Measurements from ENCODE around the gene SETD5.
A peak's percentile ranks its signal among the peaks of the same experiment; 100 is the strongest.

The SETD5 gene

DNA sequence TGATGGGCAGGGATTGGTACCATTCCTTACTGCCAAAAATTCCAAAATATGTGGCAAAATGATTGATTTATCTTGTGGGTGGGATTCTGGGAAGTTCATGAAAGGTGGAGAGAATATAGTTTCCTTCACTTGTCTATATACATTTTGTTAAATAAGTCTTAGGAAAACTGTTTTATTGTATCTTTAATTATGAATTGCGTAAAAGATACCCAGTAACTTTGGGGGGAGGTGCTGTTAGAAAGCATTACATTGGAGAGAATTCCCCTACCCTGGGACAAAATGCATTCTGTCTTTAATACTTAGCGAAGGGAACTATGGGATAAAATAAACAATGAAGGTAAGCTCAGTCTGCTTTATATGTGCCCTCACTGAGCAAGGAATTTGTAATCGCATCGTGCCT lies 4.6 kb downstream of the SETD5 start:
- Histone ChIP-seq H3K4me3 (ENCODE audit: low read depth, low read length) (peak overlapping the region; percentile 96), H3K9ac (ENCODE audit: low read depth, low read length) (peak overlapping the region; percentile 20; the same call in 1 of the 2 replicates), H3K4me1 (ENCODE audit: control insufficient read depth, insufficient read depth, low read length) (peaks cover 59% of the 10 kb centered on the region), H3K9me3 (ENCODE audit: control insufficient read depth, insufficient read depth, low read length) (no peaks in the 10 kb centered on the region), H3K27ac (ENCODE audit: low read depth, low read length) (peak overlapping the region; percentile 93), H3K36me3 (ENCODE audit: control insufficient read depth, insufficient read depth, low read length) (no peaks in the 10 kb centered on the region), H3K27me3 (ENCODE audit: control insufficient read depth, insufficient read depth, low read length) (no peaks in the 10 kb centered on the region)

DNA sequence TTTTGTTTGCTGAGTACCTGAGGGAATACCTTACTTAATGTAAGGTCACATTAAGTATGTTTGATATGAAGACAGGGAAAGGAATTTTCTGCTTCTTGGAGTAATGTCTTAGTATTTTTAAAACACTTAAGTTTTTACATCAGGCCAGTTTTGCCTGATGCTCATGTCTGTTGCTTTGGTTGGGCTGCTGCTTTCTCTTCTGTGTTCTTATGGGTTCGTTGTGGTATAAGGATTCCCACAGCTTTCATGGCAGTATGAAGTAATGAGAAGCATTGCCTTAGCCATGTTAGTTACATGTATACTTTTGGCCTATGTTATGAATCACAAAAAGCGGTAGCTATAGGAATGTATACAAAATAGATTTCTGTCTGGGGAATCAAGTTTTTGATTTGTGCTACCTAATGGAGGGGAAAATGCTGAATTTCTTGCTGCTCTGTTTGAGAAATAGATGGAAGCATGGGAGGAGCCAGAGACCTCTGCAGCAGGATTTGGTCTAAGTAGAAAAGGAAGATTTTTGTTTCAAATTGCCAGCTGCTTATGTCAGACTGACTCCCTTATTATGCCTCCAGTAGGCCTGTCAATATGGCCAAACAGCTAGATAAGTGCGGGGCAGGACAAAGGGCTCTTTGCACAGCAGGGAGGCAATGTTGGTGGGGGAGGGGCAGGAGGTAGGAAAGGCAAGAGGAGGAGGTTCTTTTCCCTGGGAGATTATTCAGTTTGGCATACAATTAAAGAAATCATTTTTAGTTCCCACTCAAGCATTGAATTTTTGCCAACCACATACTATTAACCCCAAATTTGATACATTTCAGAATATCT lies 5.2 kb downstream of the SETD5 start:
- Histone ChIP-seq H3K9ac (ENCODE audit: low read depth, low read length) (peak overlapping the region; percentile 20; the same call in 1 of the 2 replicates), H3K36me3 (ENCODE audit: control insufficient read depth, insufficient read depth, low read length) (no peaks in the 10 kb centered on the region), H3K4me3 (ENCODE audit: low read depth, low read length) (peak overlapping the region; percentile 96)

DNA sequence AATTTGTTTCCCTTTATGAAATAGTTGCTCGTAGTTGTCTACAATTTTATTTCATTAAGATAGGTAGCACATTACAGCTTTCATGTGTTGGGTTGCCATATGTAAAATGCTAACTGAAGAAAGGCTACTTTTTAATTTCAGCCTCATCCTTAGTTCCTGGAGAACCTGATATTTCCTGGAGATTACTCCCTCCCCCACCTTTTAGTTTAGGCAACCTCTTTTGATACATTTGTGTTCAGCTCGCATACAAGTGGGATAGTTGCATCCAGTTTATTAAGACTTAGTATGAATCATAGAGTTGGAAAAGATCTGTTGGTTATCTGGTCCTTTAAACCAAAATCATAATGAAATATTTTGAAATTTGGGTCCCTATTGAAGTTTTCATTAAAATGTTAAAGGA lies 6.0 kb downstream of the SETD5 start:
- H3K9ac ChIP-seq (ENCODE audit: low read depth, low read length), result no peak overlapping the region
- H3K36me3 ChIP-seq (ENCODE audit: control insufficient read depth, insufficient read depth, low read length), result no peaks in the 10 kb centered on the region
- peak overlapping the region; percentile 93 for H3K27ac ChIP-seq (ENCODE audit: low read depth, low read length)
- peaks cover 59% of the 10 kb centered on the region for H3K4me1 ChIP-seq (ENCODE audit: control insufficient read depth, insufficient read depth, low read length)
- H3K9me3 ChIP-seq (ENCODE audit: control insufficient read depth, insufficient read depth, low read length), result no peaks in the 10 kb centered on the region
- H3K4me3 ChIP-seq (ENCODE audit: low read depth, low read length), result peak overlapping the region; percentile 96
- no peaks in the 10 kb centered on the region for H3K27me3 ChIP-seq (ENCODE audit: control insufficient read depth, insufficient read depth, low read length)

More for the DNA sequence above, 5.2 kb downstream of the SETD5 start:
- H3K27me3 ChIP-seq (ENCODE audit: control insufficient read depth, insufficient read depth, low read length), result no peaks in the 10 kb centered on the region
- peak overlapping the region; percentile 93 for H3K27ac ChIP-seq (ENCODE audit: low read depth, low read length)
- H3K4me1 ChIP-seq (ENCODE audit: control insufficient read depth, insufficient read depth, low read length), result peaks cover 59% of the 10 kb centered on the region
- H3K9me3 ChIP-seq (ENCODE audit: control insufficient read depth, insufficient read depth, low read length), result no peaks in the 10 kb centered on the region

DNA sequence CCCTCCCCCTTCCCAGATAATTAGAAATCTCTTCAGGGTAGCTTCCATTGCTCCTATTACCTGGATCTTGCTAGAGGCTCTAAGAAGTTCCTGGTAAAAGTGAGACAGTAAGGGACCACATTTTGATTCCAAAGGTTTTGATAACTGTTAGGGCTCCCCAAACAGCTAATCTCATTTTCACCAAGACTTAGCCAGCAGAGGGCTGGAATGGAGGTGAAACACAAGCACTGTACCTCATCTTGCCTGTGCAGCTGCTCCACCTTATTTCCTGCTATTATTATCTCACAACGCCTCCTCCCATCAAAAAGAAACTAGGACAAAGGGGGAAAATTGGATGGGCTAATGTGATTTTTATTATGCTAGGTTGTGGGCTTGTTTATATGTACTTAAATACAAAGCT lies 7.3 kb downstream of the SETD5 start:
- Histone ChIP-seq H3K27me3 (ENCODE audit: control insufficient read depth, insufficient read depth, low read length) (no peaks in the 10 kb centered on the region), H3K27ac (ENCODE audit: low read depth, low read length) (no peak overlapping the region), H3K9me3 (ENCODE audit: control insufficient read depth, insufficient read depth, low read length) (no peaks in the 10 kb centered on the region), H3K4me1 (ENCODE audit: control insufficient read depth, insufficient read depth, low read length) (peaks cover 63% of the 10 kb centered on the region), H3K36me3 (ENCODE audit: control insufficient read depth, insufficient read depth, low read length) (peaks cover 3% of the 10 kb centered on the region), H3K9ac (ENCODE audit: low read depth, low read length) (no peak overlapping the region), H3K4me3 (ENCODE audit: low read depth, low read length) (peak overlapping the region; percentile 27; the same call in 1 of the 2 replicates)

DNA sequence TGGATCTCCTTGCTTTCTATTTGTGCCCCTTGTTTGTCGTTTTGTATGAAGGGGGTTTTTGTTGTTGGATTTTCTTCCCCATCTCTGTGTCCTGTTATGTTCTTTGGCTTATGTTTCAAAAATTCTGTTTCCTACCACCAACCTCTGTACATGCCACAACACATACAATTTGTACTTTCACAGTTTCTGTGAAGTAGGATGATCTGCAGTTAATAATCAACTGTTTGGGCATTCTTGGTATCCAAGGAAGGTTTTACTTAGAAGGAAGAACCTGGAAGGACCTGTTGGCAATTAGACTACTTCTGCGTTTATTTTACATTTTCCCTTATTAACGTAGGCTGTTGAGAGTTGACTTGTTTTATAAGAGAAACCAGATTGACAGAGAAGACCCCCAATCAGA lies 8.3 kb downstream of the SETD5 start:
- Histone ChIP-seq H3K36me3 (ENCODE audit: control insufficient read depth, insufficient read depth, low read length) (peaks cover 6% of the 10 kb centered on the region), H3K9me3 (ENCODE audit: control insufficient read depth, insufficient read depth, low read length) (no peaks in the 10 kb centered on the region), H3K4me3 (ENCODE audit: low read depth, low read length) (no peak overlapping the region), H3K27ac (ENCODE audit: low read depth, low read length) (no peak overlapping the region), H3K9ac (ENCODE audit: low read depth, low read length) (no peak overlapping the region), H3K27me3 (ENCODE audit: control insufficient read depth, insufficient read depth, low read length) (no peaks in the 10 kb centered on the region), H3K4me1 (ENCODE audit: control insufficient read depth, insufficient read depth, low read length) (peaks cover 62% of the 10 kb centered on the region)

DNA sequence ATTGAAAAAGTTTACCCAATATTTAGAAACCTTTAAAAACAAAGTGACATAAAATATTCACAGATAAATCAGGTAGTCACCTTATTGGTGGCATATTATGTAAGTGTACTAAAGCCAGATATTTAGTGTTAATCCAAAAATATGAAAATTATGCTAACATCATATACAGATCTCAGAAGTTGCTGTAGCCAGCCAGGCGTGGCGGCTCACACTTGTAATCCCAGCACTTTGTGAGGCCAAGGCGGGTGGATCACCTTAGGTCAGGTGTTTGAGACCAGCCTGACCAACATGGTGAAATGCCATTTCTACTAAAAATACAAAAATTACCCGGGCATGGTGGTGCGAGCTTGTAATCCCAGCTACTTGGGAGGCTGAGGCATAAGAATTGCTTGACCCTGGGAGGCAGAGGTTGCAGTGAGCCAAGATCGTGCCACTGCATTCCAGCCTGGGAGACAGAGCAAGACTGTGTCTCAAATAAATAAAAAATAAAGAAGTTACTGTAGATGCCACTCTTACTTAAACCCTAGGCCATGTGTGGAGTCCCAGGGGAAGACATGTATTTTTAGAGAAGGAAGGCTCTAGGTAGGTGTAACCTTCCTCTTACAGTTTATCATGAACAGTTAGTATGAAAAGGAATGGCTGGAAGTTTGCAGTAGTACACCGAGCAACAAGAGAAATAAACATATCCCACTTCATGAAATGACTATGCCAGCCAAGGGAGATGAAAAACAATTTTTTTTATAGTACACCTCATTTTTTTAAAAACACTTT lies 9.6 kb downstream of the SETD5 start:
- Histone ChIP-seq H3K9me3 (ENCODE audit: control insufficient read depth, insufficient read depth, low read length) (no peaks in the 10 kb centered on the region), H3K4me1 (ENCODE audit: control insufficient read depth, insufficient read depth, low read length) (peaks cover 49% of the 10 kb centered on the region), H3K9ac (ENCODE audit: low read depth, low read length) (no peak overlapping the region), H3K27ac (ENCODE audit: low read depth, low read length) (no peak overlapping the region), H3K27me3 (ENCODE audit: control insufficient read depth, insufficient read depth, low read length) (no peaks in the 10 kb centered on the region), H3K4me3 (ENCODE audit: low read depth, low read length) (no peak overlapping the region), H3K36me3 (ENCODE audit: control insufficient read depth, insufficient read depth, low read length) (peaks cover 6% of the 10 kb centered on the region)

DNA sequence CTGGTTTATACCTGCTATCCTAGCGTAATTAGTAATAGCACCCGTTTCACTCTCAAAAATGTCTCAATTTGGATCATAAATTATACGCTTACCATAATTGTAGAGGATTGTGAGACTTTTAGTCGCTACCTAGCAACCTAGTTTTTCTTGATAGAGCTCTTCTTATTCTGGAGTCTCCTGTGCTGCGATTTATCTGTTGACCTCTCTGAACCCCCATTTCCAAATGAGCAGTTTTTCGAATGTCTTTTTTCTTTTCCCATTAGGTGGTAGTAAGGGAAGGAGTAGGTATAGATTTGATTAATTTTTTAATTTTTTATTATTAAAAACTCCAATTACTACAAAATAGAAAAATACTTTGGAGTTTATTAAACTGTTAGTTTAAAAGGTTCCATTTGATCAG lies 10.6 kb downstream of the SETD5 start:
- H3K9ac ChIP-seq (ENCODE audit: low read depth, low read length), result no peak overlapping the region
- no peaks in the 10 kb centered on the region for H3K9me3 ChIP-seq (ENCODE audit: control insufficient read depth, insufficient read depth, low read length)
- no peak overlapping the region for H3K4me3 ChIP-seq (ENCODE audit: low read depth, low read length)
- peaks cover 6% of the 10 kb centered on the region for H3K36me3 ChIP-seq (ENCODE audit: control insufficient read depth, insufficient read depth, low read length)
- H3K4me1 ChIP-seq (ENCODE audit: control insufficient read depth, insufficient read depth, low read length), result peaks cover 41% of the 10 kb centered on the region
- H3K27me3 ChIP-seq (ENCODE audit: control insufficient read depth, insufficient read depth, low read length), result no peaks in the 10 kb centered on the region
- H3K27ac ChIP-seq (ENCODE audit: low read depth, low read length), result no peak overlapping the region

DNA sequence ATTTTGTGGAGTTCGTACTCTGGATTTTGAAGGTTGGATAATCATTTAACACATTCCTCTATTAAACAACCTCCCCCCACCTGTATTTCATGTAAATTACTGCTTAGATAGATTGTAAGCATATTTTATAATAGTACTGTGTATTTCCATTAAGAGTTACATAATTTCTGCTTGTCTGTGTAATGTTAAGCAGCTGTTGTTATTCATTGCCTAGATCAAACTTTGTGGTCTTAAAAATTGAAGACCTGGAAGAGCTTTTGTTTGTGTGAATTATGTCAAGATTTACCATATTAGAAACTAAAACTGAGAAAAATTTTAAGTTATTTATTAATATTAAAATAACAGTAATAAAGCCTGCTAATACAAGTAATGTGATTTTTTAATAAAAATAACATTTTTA lies 11.1 kb downstream of the SETD5 start:
- H3K4me3 ChIP-seq (ENCODE audit: low read depth, low read length), result no peak overlapping the region
- no peaks in the 10 kb centered on the region for H3K9me3 ChIP-seq (ENCODE audit: control insufficient read depth, insufficient read depth, low read length)
- H3K27ac ChIP-seq (ENCODE audit: low read depth, low read length), result no peak overlapping the region
- H3K36me3 ChIP-seq (ENCODE audit: control insufficient read depth, insufficient read depth, low read length), result peaks cover 6% of the 10 kb centered on the region
- H3K9ac ChIP-seq (ENCODE audit: low read depth, low read length), result no peak overlapping the region
- no peaks in the 10 kb centered on the region for H3K27me3 ChIP-seq (ENCODE audit: control insufficient read depth, insufficient read depth, low read length)
- H3K4me1 ChIP-seq (ENCODE audit: control insufficient read depth, insufficient read depth, low read length), result peaks cover 36% of the 10 kb centered on the region

DNA sequence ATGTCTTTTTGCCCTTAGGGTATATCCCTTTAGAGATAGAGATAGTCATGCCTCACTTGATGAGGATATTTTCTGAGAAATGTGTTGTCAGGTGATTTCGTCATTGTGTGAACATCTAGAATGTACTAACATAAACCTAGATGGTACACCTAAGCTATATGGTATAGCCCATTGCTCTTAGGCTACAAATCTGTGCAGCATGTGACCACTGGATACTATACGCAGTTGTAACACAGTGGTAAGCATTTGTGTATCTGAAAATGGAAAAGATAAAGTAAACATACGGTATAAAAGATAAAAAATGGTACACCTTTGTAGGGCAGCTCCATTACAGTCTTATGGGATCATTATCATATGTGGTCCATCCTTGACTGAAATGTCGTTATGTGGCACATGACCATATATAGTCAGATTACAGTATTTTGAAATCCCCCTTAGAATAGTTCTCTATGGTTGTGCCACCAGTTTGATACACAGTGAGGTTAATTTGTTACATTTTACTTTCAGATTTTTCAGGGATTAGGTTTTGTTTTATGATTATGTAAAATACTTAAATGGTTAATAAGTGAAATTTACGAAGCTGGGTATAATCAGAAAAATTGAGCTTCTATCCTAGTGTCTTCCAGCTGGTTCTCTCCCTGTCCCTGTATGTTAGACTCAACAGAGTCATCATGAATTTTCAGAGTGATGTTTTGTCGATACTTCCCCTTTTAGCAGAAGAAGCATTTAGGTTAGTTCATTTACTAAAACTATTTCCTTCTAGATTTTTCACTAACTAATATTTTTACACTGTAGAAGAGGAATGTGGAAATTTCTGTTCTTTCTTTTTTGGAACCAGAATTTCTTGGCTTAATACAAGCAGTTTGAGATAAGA lies 12.8 kb downstream of the SETD5 start:
- Histone ChIP-seq H3K9ac (ENCODE audit: low read depth, low read length) (no peak overlapping the region), H3K4me1 (ENCODE audit: control insufficient read depth, insufficient read depth, low read length) (peaks cover 25% of the 10 kb centered on the region), H3K9me3 (ENCODE audit: control insufficient read depth, insufficient read depth, low read length) (no peaks in the 10 kb centered on the region), H3K4me3 (ENCODE audit: low read depth, low read length) (no peak overlapping the region), H3K36me3 (ENCODE audit: control insufficient read depth, insufficient read depth, low read length) (peaks cover 9% of the 10 kb centered on the region), H3K27me3 (ENCODE audit: control insufficient read depth, insufficient read depth, low read length) (no peaks in the 10 kb centered on the region), H3K27ac (ENCODE audit: low read depth, low read length) (no peak overlapping the region)

DNA sequence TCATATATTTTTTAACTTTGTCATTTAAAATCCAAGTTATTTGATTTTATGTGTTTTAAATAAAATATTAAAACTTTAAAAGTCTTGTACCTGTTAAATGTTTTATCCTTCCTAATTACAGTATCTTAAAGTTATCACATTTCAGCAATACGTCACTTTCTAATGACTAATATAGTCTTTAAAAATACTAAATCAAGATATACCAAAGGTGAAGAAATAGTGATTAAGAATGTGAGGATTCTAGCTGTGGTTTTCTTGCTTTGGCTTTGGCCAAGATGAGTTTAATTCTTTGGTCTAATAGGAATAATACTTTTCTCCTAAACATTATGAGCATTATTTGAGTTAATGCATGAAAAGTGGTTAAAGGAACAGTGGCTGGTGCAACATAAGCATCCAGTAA lies 13.9 kb downstream of the SETD5 start:
- peaks cover 13% of the 10 kb centered on the region for H3K36me3 ChIP-seq (ENCODE audit: control insufficient read depth, insufficient read depth, low read length)
- no peak overlapping the region for H3K9ac ChIP-seq (ENCODE audit: low read depth, low read length)
- H3K4me1 ChIP-seq (ENCODE audit: control insufficient read depth, insufficient read depth, low read length), result peaks cover 18% of the 10 kb centered on the region
- H3K9me3 ChIP-seq (ENCODE audit: control insufficient read depth, insufficient read depth, low read length), result no peaks in the 10 kb centered on the region
- no peak overlapping the region for H3K27ac ChIP-seq (ENCODE audit: low read depth, low read length)
- no peaks in the 10 kb centered on the region for H3K27me3 ChIP-seq (ENCODE audit: control insufficient read depth, insufficient read depth, low read length)
- H3K4me3 ChIP-seq (ENCODE audit: low read depth, low read length), result no peak overlapping the region

Data from HUES48 (cell line).